Measurements from ENCODE around the gene PCYT2.

DNA sequence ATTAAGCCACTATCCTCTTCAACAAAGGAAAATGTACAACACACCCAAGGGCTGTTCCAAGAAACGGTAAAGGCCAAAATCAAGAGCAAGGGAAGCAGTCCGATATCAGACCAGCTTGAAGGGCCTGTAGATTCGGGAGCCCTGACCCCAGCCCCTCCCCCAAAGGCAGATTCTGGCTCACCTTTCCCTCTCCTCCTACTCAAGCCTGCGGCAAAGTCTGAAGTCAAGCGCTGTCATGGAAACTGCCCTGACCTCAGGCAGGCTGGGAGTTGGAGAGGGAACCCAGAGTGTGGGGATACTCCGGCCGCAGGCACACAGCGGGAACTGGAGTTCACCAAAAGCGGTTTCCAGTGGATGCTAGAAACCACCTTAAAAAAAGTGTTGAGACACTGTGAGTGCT is 21.6 kb downstream of the PCYT2 start:
- TF ChIP-seq POLR2A (IDR thresholded peaks at IDR 0.05), result no peak
- no peak for TF ChIP-seq POLR2AphosphoS5 (IDR thresholded peaks at IDR 0.05)
- TF ChIP-seq, protein P1, sequence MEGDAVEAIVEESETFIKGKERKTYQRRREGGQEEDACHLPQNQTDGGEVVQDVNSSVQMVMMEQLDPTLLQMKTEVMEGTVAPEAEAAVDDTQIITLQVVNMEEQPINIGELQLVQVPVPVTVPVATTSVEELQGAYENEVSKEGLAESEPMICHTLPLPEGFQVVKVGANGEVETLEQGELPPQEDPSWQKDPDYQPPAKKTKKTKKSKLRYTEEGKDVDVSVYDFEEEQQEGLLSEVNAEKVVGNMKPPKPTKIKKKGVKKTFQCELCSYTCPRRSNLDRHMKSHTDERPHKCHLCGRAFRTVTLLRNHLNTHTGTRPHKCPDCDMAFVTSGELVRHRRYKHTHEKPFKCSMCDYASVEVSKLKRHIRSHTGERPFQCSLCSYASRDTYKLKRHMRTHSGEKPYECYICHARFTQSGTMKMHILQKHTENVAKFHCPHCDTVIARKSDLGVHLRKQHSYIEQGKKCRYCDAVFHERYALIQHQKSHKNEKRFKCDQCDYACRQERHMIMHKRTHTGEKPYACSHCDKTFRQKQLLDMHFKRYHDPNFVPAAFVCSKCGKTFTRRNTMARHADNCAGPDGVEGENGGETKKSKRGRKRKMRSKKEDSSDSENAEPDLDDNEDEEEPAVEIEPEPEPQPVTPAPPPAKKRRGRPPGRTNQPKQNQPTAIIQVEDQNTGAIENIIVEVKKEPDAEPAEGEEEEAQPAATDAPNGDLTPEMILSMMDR (IDR thresholded peaks at IDR 0.05), result no peak
- no peak for TF ChIP-seq EP300 (IDR thresholded peaks at IDR 0.05)
